ENCODE results near the gene ADAD2.

The ADAD2 gene

GRCh38 chr16:84190731-84191388 is at the start of gene ADAD2:
TSS of gene ADAD2 (plus strand) at chr16:84191157. CDS start at chr16:84191231, 74 bp downstream.
- Mint-ChIP-seq H3K4me1 (ENCODE audit: low read depth) (peaks cover 19% of the 10 kb centered on the region), H3K27me3 (ENCODE audit: low read depth) (no peaks in the 10 kb centered on the region), H3K36me3 (ENCODE audit: low read depth) (peaks cover 3% of the 10 kb centered on the region), H3K9me3 (no peaks in the 10 kb centered on the region), H3K27ac (no peak within 1 kb of the TSS), H3K4me3 (no peak within 1 kb of the TSS)
- no peak for DNase-seq (ENCODE audit: low spot score)

- Mint-ChIP-seq H3K27ac (no peak overlapping the region), H3K4me1 (ENCODE audit: low read depth) (peaks cover 24% of the 10 kb centered on the region), H3K4me3 (peak overlapping the region; percentile 4), H3K27me3 (ENCODE audit: low read depth) (peaks cover 3% of the 10 kb centered on the region), H3K9me3 (no peaks in the 10 kb centered on the region), H3K36me3 (ENCODE audit: low read depth) (peaks cover 4% of the 10 kb centered on the region)
- no peak for DNase-seq (ENCODE audit: low spot score)
Measured at GRCh38 chr16:84143081-84143480, 47.9 kb upstream of the ADAD2 start.

- Mint-ChIP-seq H3K4me3 (peak overlapping the region; percentile 94), H3K4me1 (ENCODE audit: low read depth) (peaks cover 19% of the 10 kb centered on the region), H3K36me3 (ENCODE audit: low read depth) (peaks cover 4% of the 10 kb centered on the region), H3K27ac (peak overlapping the region; percentile 82), H3K27me3 (ENCODE audit: low read depth) (peaks cover 3% of the 10 kb centered on the region), H3K9me3 (no peaks in the 10 kb centered on the region)
- DNase-seq (ENCODE audit: low spot score): no peak
Measured at GRCh38 chr16:84143784-84144199, 47.2 kb upstream of the ADAD2 start.

GRCh38 chr16:84144209-84144858 is 46.6 kb upstream of the ADAD2 start:
- peak overlapping the region; percentile 94 for H3K4me3 Mint-ChIP-seq
- H3K27ac Mint-ChIP-seq: peak overlapping the region; percentile 82
- peak; percentile 38 for DNase-seq (ENCODE audit: low spot score)
- H3K36me3 Mint-ChIP-seq (ENCODE audit: low read depth): peaks cover 4% of the 10 kb centered on the region
- H3K4me1 Mint-ChIP-seq (ENCODE audit: low read depth): peaks cover 14% of the 10 kb centered on the region
- peaks cover 3% of the 10 kb centered on the region for H3K27me3 Mint-ChIP-seq (ENCODE audit: low read depth)
- H3K9me3 Mint-ChIP-seq: no peaks in the 10 kb centered on the region

DNA sequence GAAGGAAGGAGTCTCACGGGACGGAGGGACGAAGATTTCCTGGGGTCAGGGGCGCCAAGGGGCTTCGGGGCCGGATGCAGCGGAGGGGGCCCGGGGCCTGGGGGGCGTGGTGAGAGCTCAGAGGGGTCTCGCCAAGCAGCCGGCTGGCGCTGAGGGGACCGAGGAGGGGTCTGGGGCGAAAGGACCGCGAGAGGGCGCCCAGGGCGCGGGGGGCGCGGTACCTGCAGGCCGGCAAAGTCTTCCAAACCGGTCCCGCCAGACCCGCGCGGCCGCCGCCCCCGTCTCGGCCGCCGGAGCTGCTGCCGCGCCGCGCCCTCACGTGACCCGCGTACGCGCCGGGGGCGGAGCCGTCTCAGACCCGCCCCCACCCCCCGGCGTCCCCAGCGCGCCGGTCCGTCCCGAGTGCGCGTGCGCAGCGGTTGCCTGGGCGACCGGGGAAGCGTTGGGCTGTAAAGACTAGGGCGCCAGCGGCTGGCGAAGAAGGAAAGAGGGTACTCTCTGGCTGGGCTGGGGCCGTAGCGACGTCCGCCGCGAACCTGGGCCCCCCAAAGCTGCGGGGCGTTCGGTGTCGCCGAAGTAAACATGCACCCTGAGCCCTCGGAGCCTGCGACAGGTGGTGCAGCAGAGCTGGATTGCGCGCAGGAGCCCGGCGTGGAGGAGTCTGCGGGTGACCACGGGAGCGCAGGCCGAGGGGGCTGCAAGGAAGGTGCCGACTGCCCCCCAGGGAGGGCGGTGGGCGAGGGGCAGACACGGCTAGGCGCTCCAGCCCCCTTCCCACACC is 45.9 kb upstream of the ADAD2 start, which contains the start of the genes DNAAF1 and HSDL1:
Gene DNAAF1 (plus strand): TSS at position 450 of the 781 bp plus-strand sequence. CDS start 133 bp downstream, at position 583.
Gene HSDL1 (minus strand): TSS at position 319 of the 781 bp plus-strand sequence. CDS start 13,856 bp downstream, outside the sequence.
- peak within 1 kb of the TSS; percentile 94 for H3K4me3 Mint-ChIP-seq
- peaks cover 10% of the 10 kb centered on the region for H3K4me1 Mint-ChIP-seq (ENCODE audit: low read depth)
- DNase-seq (ENCODE audit: low spot score): peak; percentile 92
- H3K9me3 Mint-ChIP-seq: no peaks in the 10 kb centered on the region
- peak within 1 kb of the TSS; percentile 82 for H3K27ac Mint-ChIP-seq
- H3K36me3 Mint-ChIP-seq (ENCODE audit: low read depth): peaks cover 2% of the 10 kb centered on the region
- peaks cover 6% of the 10 kb centered on the region for H3K27me3 Mint-ChIP-seq (ENCODE audit: low read depth)

DNA sequence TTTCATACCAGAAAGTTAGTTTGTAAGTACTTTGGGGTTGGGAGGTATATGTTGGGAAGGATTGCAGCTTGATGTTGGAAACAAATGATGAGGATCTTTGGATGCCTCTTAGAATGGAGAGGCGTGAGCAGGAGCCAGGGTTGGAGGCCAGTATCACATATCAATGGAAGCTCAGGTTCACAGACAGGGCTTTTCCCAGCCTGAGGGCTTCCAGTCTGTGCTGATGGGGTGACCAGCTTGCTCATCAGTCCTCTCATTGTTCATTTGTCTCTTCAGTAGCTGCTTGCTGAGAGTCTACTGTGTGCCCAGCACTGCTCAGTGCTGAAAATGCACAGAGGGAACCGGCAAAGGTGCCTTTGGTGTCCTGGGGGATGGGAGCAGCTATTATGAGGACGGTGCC is 40.0 kb upstream of the ADAD2 start:
- no peaks in the 10 kb centered on the region for H3K9me3 Mint-ChIP-seq
- no peak for DNase-seq (ENCODE audit: low spot score)
- H3K27ac Mint-ChIP-seq: no peak overlapping the region
- H3K4me3 Mint-ChIP-seq: no peak overlapping the region
- no peaks in the 10 kb centered on the region for H3K36me3 Mint-ChIP-seq (ENCODE audit: low read depth)
- H3K27me3 Mint-ChIP-seq (ENCODE audit: low read depth): peaks cover 25% of the 10 kb centered on the region
- no peaks in the 10 kb centered on the region for H3K4me1 Mint-ChIP-seq (ENCODE audit: low read depth)

DNA sequence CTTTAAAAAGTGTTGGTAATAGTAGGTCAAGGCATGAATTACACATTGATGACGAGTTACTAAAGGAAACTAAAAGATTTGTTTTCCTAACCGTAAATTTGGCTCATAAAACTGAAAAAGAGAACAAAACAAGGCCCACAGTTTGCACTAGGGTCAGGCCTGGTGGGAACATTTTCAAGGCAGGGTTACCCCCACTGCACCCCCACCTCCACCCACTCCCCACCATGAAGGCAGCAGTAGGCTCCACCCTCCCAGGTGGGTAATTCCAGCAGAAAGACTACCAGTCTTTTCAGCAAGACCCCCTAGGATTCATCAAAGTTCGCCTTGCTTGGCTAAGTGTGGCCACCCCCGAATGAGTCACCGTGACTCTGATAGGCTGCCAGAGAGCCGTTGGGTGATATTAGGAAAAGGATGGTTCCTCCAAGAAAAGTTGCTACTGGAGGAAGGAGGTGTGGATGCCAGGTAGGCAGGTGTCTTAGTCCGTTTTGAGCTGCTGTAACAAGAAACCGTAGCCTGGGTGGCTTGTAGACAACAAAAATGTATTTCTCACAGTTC is 37.2 kb upstream of the ADAD2 start:
- Mint-ChIP-seq H3K4me1 (ENCODE audit: low read depth) (no peaks in the 10 kb centered on the region), H3K36me3 (ENCODE audit: low read depth) (no peaks in the 10 kb centered on the region), H3K4me3 (no peak overlapping the region), H3K27me3 (ENCODE audit: low read depth) (peaks cover 41% of the 10 kb centered on the region), H3K27ac (no peak overlapping the region), H3K9me3 (no peaks in the 10 kb centered on the region)
- DNase-seq (ENCODE audit: low spot score): no peak

DNA sequence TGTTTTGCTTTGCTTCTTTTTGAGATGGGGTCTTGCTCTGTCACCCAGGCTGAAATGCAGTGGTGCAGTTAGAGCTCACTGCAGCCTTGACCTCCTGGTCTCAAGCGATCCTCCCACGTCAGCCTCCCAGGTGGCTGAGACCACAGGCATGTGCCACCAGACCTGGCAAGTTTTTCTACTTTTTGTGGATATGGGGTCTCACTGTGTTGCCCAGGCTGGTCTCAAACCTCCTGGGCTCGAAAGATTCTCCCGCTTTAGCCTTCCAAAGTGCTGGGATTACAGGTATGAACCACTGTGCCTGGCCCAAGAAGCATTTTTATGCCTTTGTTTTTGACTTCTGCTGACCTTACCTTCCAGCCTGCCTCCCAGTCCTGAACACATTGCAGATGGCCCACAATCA is 35.7 kb upstream of the ADAD2 start:
- Mint-ChIP-seq H3K27ac (no peak overlapping the region), H3K4me3 (no peak overlapping the region), H3K4me1 (ENCODE audit: low read depth) (peaks cover 2% of the 10 kb centered on the region), H3K9me3 (no peaks in the 10 kb centered on the region), H3K27me3 (ENCODE audit: low read depth) (peaks cover 50% of the 10 kb centered on the region), H3K36me3 (ENCODE audit: low read depth) (no peaks in the 10 kb centered on the region)
- DNase-seq (ENCODE audit: low spot score): no peak

DNA sequence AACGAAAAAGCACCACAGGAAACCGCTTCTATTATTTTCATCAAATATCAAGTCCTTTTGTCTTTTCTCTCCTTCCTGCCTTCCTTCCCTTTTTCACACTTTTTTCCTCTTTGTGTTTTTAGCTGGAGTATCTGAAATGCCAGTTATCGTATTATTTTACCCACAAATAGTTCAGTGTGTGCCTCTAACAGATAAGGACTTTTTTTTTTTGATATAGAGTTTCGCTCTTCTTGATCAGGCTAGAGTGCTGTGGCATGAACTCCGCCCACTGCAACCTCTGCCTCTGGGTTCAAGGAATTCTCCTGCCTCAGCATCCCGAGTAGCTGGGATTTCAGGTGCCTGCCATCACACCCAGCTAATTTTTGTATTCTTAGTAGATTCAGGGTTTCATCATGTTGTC is 35.2 kb upstream of the ADAD2 start:
- H3K36me3 Mint-ChIP-seq (ENCODE audit: low read depth): no peaks in the 10 kb centered on the region
- no peaks in the 10 kb centered on the region for H3K9me3 Mint-ChIP-seq
- H3K27ac Mint-ChIP-seq: no peak overlapping the region
- H3K4me3 Mint-ChIP-seq: no peak overlapping the region
- H3K4me1 Mint-ChIP-seq (ENCODE audit: low read depth): peaks cover 2% of the 10 kb centered on the region
- H3K27me3 Mint-ChIP-seq (ENCODE audit: low read depth): peaks cover 50% of the 10 kb centered on the region
- no peak for DNase-seq (ENCODE audit: low spot score)

GRCh38 chr16:84156342-84156784 is 34.6 kb upstream of the ADAD2 start:
- no peak for DNase-seq (ENCODE audit: low spot score)
- H3K4me3 Mint-ChIP-seq: no peak overlapping the region
- no peaks in the 10 kb centered on the region for H3K36me3 Mint-ChIP-seq (ENCODE audit: low read depth)
- H3K27ac Mint-ChIP-seq: no peak overlapping the region
- peaks cover 48% of the 10 kb centered on the region for H3K27me3 Mint-ChIP-seq (ENCODE audit: low read depth)
- no peaks in the 10 kb centered on the region for H3K9me3 Mint-ChIP-seq
- peaks cover 2% of the 10 kb centered on the region for H3K4me1 Mint-ChIP-seq (ENCODE audit: low read depth)

- H3K4me1 Mint-ChIP-seq (ENCODE audit: low read depth): peaks cover 2% of the 10 kb centered on the region
- no peaks in the 10 kb centered on the region for H3K9me3 Mint-ChIP-seq
- no peak overlapping the region for H3K27ac Mint-ChIP-seq
- H3K27me3 Mint-ChIP-seq (ENCODE audit: low read depth): peaks cover 48% of the 10 kb centered on the region
- no peaks in the 10 kb centered on the region for H3K36me3 Mint-ChIP-seq (ENCODE audit: low read depth)
- no peak overlapping the region for H3K4me3 Mint-ChIP-seq
- no peak for DNase-seq (ENCODE audit: low spot score)
Measured at GRCh38 chr16:84159007-84159406, 31.9 kb upstream of the ADAD2 start.

GRCh38 chr16:84159800-84160199 is 31.2 kb upstream of the ADAD2 start:
- Mint-ChIP-seq H3K36me3 (ENCODE audit: low read depth) (no peaks in the 10 kb centered on the region), H3K27me3 (ENCODE audit: low read depth) (peaks cover 55% of the 10 kb centered on the region), H3K4me3 (no peak overlapping the region), H3K27ac (no peak overlapping the region), H3K9me3 (no peaks in the 10 kb centered on the region), H3K4me1 (ENCODE audit: low read depth) (peaks cover 2% of the 10 kb centered on the region)
- no peak for DNase-seq (ENCODE audit: low spot score)

DNA sequence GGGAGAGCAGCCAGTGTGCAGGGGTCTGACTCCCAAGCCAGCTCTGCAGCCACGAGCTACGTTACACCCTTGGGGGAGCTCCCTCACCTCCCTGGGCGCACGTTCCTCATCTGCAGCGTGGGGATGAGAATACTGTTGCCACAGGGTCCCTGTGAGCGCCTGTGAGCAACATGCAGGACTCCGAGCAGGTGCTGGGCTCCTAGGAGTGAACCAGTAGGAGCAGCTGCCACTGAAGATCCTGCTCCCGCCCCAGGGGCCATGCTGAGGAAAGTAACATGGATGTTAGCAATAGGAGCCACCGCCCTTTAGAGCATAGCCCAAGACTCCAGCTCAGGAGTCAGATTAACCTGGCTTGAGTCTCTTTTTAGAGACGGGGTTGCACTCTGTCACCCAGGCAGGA is 29.9 kb upstream of the ADAD2 start:
- no peak for DNase-seq (ENCODE audit: low spot score)
- Mint-ChIP-seq H3K9me3 (no peaks in the 10 kb centered on the region), H3K27ac (no peak overlapping the region), H3K4me3 (no peak overlapping the region), H3K4me1 (ENCODE audit: low read depth) (peaks cover 2% of the 10 kb centered on the region), H3K27me3 (ENCODE audit: low read depth) (peaks cover 55% of the 10 kb centered on the region), H3K36me3 (ENCODE audit: low read depth) (no peaks in the 10 kb centered on the region)

DNA sequence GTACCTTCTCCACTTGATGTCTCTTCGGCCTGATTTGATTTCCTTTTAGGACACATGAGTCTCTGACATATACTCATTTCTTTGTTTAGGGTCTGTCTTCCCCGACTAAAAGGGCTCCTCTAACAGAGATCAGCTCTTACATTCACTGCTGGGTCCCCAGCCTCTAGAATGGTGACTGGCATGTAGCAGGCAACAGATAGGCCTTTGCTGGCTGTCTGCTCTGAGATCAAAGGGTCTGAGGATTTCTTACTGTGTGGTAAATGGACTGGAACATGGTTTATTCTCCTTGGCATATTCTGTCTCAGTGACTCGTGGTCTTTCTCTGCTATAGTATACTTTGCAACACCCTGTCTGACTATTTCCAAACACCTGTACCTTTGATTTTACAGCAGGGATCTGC is 29.2 kb upstream of the ADAD2 start:
- Mint-ChIP-seq H3K4me3 (no peak overlapping the region), H3K4me1 (ENCODE audit: low read depth) (peaks cover 2% of the 10 kb centered on the region), H3K9me3 (no peaks in the 10 kb centered on the region), H3K36me3 (ENCODE audit: low read depth) (no peaks in the 10 kb centered on the region), H3K27ac (no peak overlapping the region), H3K27me3 (ENCODE audit: low read depth) (peaks cover 54% of the 10 kb centered on the region)
- no peak for DNase-seq (ENCODE audit: low spot score)

Measured in T-helper 2 cell treated with Interferon-gamma antibody and Interleukin-4, amounts not matched to agents 5 μg/mL and 100 μg/mL, for 36 hours (primary cell).